ELR (cell line): Measurements from ENCODE around the gene RRAD.
"Not testable (repeated sequence)": the region's sequence is repeated elsewhere in the genome, so short reads cannot be mapped to it uniquely, and the experiment has no call there.

Source experiments
- DNase-seq: peaks from one replicate; pipeline ENCODE4 v3.0.0-alpha.2; 2015; ENCODE audit warnings: low read depth

RRAD gene

GRCh38 chr16:66950971-66951790, 25.8 kb upstream of the RRAD start:
- DNase-seq = no peak

- DNase-seq = no peak
Observed at GRCh38 chr16:66950437-66950836, 25.1 kb upstream of the RRAD start.

GRCh38 chr16:66949472-66949871, 24.1 kb upstream of the RRAD start:
- DNase-seq = no peak

- DNase-seq = no peak
Observed at GRCh38 chr16:66948837-66949225, 23.5 kb upstream of the RRAD start.

DNA sequence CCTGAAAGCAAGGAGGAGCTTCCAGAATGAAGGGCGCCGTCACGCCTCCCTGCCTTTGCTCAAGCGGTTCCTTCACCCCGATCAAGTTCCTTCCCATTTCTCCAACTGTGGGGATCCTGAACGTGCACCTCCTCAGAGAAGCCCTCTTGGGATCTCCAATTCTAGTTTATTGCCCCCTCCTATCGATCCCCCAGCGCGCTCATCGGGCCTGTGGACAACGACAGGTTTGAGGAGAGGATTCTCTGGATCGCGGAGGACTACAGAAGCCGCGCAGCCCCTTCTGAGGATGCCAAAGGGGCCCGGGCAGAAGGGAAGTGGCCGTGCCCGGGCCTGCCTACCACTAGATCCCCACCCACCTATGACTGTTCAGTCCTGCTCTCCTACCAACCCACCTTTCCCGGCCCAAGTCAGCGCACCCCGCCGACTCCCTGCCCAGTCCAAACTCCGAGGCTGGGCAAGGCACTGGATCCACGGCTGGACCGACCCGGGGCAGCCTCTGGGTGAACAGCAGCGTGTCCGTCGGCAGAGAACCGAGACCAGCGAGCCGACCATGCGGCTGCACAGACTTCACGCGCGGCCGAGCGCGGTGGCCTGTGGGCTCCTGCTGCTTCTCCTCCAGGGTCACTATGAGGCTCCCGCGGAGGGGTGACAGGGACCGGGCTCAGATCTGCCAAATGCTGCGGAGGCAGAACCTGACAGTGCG, 22.9 kb upstream of the RRAD start:
- peak; percentile 43 for DNase-seq

GRCh38 chr16:66947302-66948065, 22.1 kb upstream of the RRAD start:
- DNase-seq = peak; percentile 90

DNA sequence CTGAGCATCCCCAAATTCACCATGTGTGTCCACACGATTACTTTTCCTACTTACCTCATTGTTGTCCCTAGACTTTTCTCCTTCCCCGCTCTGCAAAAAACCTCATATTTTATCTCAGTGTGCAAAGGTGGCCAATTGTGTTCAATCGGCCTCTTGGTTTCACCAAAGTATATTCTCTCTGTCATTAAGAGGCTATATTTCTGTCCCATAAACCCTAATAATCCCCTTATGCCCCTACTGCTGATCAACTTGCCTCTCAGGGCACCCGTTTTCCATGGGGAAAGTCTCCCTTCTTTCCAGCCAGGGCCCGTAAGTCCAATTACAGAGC, 21.6 kb upstream of the RRAD start:
- DNase-seq = no peak

- no peak for DNase-seq
Observed at GRCh38 chr16:66946541-66946940, 21.2 kb upstream of the RRAD start.

DNA sequence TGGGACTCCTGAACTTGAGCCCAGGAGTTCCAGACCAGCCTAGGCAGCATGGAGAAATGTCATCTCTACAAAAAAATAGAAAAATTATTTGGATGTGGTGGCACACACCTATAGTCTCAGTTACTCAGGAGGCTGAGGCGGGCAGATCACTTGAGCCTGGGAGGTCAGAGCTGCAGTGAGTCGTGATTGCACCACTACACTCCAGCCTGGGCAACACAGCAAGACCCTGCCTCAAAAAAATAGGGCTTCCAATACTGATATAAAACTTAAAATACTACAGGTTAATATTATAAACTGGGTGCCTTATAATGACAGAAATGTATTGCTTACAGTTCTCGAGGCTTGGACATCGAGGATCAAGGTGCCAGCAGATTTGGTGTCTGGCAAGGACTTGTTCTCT, 20.6 kb upstream of the RRAD start:
- DNase-seq = no peak

GRCh38 chr16:66944971-66945370, 19.6 kb upstream of the RRAD start:
- DNase-seq = not testable (repeated sequence)

GRCh38 chr16:66944054-66944441, 18.7 kb upstream of the RRAD start:
- no peak for DNase-seq

DNA sequence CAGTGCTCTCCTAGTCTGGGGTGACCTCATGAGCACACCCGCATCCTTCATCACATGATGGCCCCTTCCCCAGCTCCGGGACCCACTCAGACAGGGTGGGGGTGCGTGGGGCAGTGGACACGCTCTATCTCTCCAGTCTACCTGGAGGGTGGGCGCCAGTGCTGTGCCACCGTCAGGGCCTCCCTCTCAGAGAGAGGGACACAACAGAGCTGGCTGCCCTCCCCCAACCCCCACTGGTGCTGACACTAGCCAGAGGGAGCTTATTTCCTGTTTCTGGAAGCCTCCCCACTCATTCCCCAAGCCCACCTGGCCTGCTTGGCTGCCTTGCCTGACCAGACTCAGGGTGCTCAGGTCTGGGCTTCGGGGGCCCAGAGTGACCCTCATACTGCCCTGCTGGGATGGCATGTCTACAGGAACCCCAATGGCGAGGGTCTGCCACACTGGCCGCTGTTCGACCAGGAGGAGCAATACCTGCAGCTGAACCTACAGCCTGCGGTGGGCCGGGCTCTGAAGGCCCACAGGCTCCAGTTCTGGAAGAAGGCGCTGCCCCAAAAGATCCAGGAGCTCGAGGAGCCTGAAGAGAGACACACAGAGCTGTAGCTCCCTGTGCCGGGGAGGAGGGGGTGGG, 18.2 kb upstream of the RRAD start:
- DNase-seq = no peak

DNA sequence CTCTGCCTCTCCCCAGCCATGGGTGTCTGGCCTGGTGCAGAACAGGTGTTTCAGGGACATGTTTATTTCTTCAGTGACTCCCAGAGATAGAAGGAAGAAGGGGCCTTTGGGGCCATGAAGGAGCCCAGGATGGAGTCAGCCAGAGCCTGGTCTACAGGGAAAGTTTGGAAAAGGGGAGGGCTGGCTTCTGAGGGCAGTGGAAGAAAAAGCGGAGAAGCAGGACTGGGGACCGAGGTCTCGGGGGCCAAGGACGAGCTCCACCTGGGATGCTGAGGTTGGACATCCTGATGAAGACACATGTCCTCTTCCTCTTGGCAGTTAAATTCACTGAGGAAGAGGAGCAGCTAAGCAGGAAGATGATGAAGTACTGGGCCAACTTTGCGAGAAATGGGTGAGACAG, 17.6 kb upstream of the RRAD start:
- DNase-seq = no peak

GRCh38 chr16:66940236-66940635, 14.9 kb upstream of the RRAD start:
- no peak for DNase-seq

DNA sequence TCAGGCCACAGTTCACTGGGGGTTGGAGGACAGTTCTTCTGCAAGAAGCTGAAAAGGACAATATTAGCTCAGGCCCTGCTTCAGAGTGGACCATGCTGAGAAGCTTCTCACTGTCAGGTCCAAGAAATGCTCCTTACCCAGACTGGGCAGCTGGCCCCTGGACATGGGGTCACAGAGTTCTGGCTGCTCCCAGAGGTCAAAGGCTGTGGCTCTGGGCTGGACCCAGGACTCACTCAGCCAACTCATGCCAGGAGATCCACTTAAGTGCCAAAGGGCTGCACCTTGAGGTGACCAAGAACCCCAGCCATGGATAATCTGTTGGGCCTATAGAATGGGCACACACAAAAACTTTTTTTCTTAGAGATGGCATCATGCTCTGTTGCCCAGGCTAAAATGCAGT, 14.0 kb upstream of the RRAD start:
- DNase-seq = no peak

- no peak for DNase-seq
Observed at GRCh38 chr16:66937725-66938337, 12.5 kb upstream of the RRAD start.

GRCh38 chr16:66936889-66937554, 11.7 kb upstream of the RRAD start:
- DNase-seq = no peak

DNA sequence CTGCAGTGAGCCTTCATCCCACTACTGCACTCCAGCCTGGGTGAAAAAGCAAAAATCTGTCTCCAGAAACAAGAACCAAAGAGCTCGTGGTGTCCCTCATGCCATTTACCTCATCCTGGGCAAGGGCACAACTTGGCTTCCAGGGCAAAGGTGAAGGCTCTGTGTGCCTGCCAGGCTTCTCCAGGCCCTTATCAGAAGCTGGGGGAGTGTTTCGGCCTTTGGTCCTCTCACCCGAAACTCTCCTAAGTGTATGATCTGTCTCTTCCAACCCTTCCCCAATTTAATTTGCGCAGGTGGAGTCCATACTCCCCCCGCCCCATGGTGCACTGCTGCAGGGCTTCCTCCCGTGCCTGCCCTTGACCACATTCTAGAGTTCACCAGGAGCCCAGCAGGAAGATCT, 11.1 kb upstream of the RRAD start:
- DNase-seq = no peak

DNA sequence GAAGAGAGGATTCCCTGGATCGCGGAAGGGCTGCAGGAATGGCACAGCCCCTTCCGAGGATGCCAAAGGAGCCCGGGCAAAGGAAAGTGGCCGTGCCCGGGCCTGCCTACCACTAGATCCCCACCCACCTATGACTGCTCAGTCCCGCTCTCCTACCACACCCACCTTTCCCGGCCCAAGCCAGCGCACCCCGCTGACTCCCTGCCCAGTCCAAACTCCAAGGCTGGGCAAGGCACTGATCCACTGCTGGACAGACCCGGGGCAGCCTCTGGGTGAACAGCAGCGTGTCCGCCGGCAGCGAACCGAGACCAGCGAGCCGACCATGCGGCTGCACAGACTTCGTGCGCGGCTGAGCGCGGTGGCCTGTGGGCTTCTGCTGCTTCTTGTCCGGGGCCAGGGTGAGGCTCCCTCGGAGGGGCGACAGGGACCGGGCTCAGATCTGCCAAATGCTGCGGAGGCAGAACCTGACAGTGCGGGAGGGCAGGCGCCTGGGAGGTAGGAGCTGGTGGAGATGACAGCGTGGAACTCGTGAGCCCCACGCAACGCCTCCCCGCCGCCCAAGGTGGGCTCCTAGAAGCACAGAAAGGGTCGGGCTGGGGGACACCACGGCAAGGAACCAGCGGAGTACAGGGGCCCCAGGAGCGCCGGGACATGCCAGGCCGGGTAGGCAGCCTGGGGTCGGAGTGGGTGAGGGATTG, 10.1 kb upstream of the RRAD start, which contains the start of gene CES2:
CES2 (plus strand) TSS at position 203 of the 698 bp plus-strand sequence; CDS start at position 323, 120 bp downstream.
- peak; percentile 71 for DNase-seq

GRCh38 chr16:66934839-66935313, 9.5 kb upstream of the RRAD start:
- DNase-seq = peak; percentile 33
